Large intestine (tissue), 3 donors: ENCODE results near the gene TMPRSS15. TPM values are rescaled to one million over a fixed set of nuclear protein-coding genes. Genes with fewer than 3 reads are reported as not detected.
"Not testable (repeated sequence)": the region's sequence is repeated elsewhere in the genome, so short reads cannot be mapped to it uniquely, and the experiment has no call there.

Source experiments
- DNase-seq, 2 donors: peaks; one replicate each; pipeline versions ENCODE4 v3.0.0 to v3.0.0-alpha.2; 2013
- H3K27ac ChIP-seq: one replicate; pipeline ENCODE4 v1.5.1; 2013; ENCODE audit warnings: low read length
- H3K27me3 ChIP-seq: 2 replicates; pipeline ENCODE4 v1.6.1; 2013; ENCODE audit warnings: low read length; ENCODE audit not compliant: control insufficient read depth, insufficient read depth
- H3K36me3 ChIP-seq: 2 replicates; pipeline ENCODE4 v1.6.1; 2013; ENCODE audit warnings: low read length; ENCODE audit not compliant: control insufficient read depth, insufficient read depth
- H3K4me1 ChIP-seq: one replicate; pipeline ENCODE4 v1.6.1; 2013; ENCODE audit warnings: low read length; ENCODE audit not compliant: control insufficient read depth, insufficient read depth
- H3K4me3 ChIP-seq: one replicate; pipeline ENCODE4 v1.5.1; 2013; ENCODE audit warnings: low read length
- H3K9me3 ChIP-seq: one replicate; pipeline ENCODE4 v1.6.1; 2013; ENCODE audit warnings: mild to moderate bottlenecking, low read depth, low read length, moderate library complexity; ENCODE audit not compliant: control insufficient read depth
- WGBS: methylation state at CpG from one replicate; pipeline ENCODE4 v1.1.5; 2013; ENCODE audit warnings: low lambda C conversion rate; ENCODE audit not compliant: insufficient coverage; 5-methylcytosine and 5-hydroxymethylcytosine counted together
- polyA plus RNA-seq: library from polyadenylated mRNA; unstranded; fragments of 120-200 nt; gene quantifications from one replicate; pipeline ENCODE4 v1.2.1, GENCODE V29; 2013

Gene TMPRSS15
- polyA plus RNA-seq, 1 donor = 0.01 TPM

- no peak overlapping the region for H3K4me3 ChIP-seq
- no peaks in the 10 kb centered on the region for H3K36me3 ChIP-seq
- no peaks in the 10 kb centered on the region for H3K27me3 ChIP-seq
- H3K4me1 ChIP-seq = no peaks in the 10 kb centered on the region
- WGBS = 70% methylated on average over 4 of the region's 5 CpGs
- no peaks in the 10 kb centered on the region for H3K9me3 ChIP-seq
- no peak for DNase-seq
- no peak overlapping the region for H3K27ac ChIP-seq
These were observed 4.7 kb downstream of the TMPRSS15 start for GRCh38 chr21:18398843-18399242.

DNA sequence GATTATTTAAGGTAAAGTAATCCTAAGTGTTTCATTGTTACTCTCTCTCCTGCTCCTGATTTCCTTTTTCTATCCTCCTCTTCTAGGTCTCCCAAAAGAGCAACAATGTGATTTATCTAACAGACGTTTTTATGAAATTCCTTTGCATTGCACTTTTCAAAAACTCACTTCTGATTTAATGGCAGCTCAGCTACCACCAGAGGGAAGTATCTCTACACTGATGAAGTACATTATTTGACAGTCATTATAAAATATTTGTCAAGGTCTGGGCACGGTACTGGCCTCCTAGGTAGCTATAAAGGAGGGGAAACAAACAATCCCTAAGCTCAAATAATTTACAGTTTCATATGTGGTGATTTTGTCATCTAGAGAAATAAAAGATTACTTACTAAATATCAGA lies 15.6 kb downstream of the TMPRSS15 start:
- peaks cover 3% of the 10 kb centered on the region for H3K9me3 ChIP-seq

DNA sequence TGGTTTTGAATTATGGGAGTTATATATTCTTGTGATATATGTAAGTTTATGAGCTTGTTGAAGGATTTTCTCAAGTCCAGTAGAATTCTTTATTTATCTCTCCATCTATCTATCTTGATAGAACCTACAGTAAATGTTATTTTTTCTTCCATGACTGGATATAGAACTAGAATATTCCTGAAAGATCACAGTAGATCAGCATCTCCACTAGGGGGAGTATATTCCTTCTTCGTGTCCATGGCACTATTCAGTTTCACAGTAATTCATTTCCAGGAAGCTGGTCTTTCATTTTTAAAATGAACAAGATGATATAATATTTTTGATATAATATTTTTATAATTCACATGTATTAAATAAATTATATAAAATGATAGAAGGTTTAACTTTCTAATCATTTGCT lies 18.8 kb downstream of the TMPRSS15 start:
- H3K27ac ChIP-seq = no peak overlapping the region
- H3K36me3 ChIP-seq = no peaks in the 10 kb centered on the region
- peak in 1 of 2 donors; percentile 6 for DNase-seq
- 0% methylated on average over 1 of the region's 1 CpG for WGBS
- H3K27me3 ChIP-seq = no peaks in the 10 kb centered on the region
- no peaks in the 10 kb centered on the region for H3K4me1 ChIP-seq
- no peaks in the 10 kb centered on the region for H3K9me3 ChIP-seq
- H3K4me3 ChIP-seq = no peak overlapping the region

More for the DNA sequence above, 15.6 kb downstream of the TMPRSS15 start:
- no peaks in the 10 kb centered on the region for H3K4me1 ChIP-seq
- H3K4me3 ChIP-seq = no peak overlapping the region
- WGBS = no CpG with 5 or more reads among the region's 2 CpGs
- H3K36me3 ChIP-seq = no peaks in the 10 kb centered on the region
- no peak for DNase-seq
- H3K27me3 ChIP-seq = no peaks in the 10 kb centered on the region
- no peak overlapping the region for H3K27ac ChIP-seq

GRCh38 chr21:18382934-18383619 lies 20.5 kb downstream of the TMPRSS15 start:
- not testable (repeated sequence) for H3K9me3 ChIP-seq, H3K4me1 ChIP-seq, H3K27me3 ChIP-seq, H3K4me3 ChIP-seq, H3K36me3 ChIP-seq, DNase-seq, H3K27ac ChIP-seq
- WGBS = 100% methylated on average over 1 of the region's 4 CpGs

DNA sequence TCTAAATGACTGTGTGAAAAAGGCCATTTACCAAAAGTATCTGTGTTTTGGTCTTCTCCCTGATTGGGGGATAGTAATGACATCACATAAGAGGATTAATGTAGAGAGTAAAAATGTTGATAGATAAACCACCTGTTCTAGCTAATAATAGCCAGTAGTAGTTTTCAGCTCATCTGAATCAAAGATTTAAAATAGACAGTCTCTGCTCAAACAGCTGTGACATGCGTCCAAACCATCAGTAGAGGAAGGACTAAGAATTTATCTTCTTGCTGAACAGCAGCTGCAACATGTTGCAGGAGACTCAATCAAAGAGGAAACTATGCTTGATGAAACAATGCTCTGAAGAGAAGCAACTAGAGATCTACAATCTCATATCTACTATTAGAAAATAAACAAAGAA lies 21.4 kb downstream of the TMPRSS15 start:
- no peaks in the 10 kb centered on the region for H3K36me3 ChIP-seq
- H3K27ac ChIP-seq = no peak overlapping the region
- WGBS = no CpG with 5 or more reads among the region's 1 CpG
- H3K27me3 ChIP-seq = no peaks in the 10 kb centered on the region
- H3K4me1 ChIP-seq = no peaks in the 10 kb centered on the region
- H3K4me3 ChIP-seq = no peak overlapping the region
- H3K9me3 ChIP-seq = no peaks in the 10 kb centered on the region
- DNase-seq = no peak

GRCh38 chr21:18373606-18374005 lies 30.0 kb downstream of the TMPRSS15 start:
- no peak overlapping the region for H3K27ac ChIP-seq
- no peaks in the 10 kb centered on the region for H3K36me3 ChIP-seq
- no peaks in the 10 kb centered on the region for H3K9me3 ChIP-seq
- H3K27me3 ChIP-seq = no peaks in the 10 kb centered on the region
- no peaks in the 10 kb centered on the region for H3K4me1 ChIP-seq
- no peak for DNase-seq
- no peak overlapping the region for H3K4me3 ChIP-seq

DNA sequence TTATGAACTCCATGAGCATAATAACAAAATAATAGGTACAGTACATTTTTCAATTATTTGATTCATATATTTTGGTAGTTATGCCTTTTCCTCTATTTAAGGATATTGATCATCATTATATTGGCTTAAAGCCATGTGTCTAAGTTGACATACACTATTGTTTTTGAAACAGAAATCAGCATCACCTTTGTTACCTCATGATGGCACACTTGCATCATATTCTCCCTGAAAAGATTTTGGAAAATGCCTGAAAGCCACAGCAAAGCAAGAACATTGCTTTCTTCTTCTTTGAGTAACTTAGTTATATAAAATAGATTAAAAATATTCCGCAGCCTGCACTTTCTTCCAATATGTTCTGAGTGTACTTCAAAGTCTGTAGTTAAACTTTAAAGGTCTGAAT lies 33.3 kb downstream of the TMPRSS15 start:
- H3K4me1 ChIP-seq = no peaks in the 10 kb centered on the region
- no peaks in the 10 kb centered on the region for H3K9me3 ChIP-seq
- H3K4me3 ChIP-seq = no peak overlapping the region
- no peak overlapping the region for H3K27ac ChIP-seq
- DNase-seq = no peak
- no CpG with 5 or more reads among the region's 1 CpG for WGBS
- no peaks in the 10 kb centered on the region for H3K27me3 ChIP-seq
- H3K36me3 ChIP-seq = no peaks in the 10 kb centered on the region

DNA sequence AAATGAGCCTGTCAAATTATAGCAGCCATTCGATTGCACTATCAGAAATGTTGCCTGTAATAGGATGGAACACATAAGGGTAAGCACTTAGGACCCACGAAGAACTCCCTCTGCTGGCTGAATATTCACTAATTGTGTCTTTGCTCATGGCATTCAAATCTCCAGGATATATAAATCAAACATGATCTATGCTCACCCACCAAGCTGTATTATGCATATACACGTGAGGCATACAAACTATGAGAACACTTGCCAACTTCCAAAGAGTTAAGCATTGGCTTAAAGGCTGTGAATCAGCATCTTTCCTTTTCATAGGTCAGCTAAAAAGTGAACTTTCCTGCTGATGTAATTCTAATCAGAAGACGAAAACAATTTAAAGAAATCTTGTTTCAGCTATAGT lies 34.5 kb downstream of the TMPRSS15 start:
- 100% methylated on average over 1 of the region's 4 CpGs for WGBS
- no peak overlapping the region for H3K27ac ChIP-seq
- no peaks in the 10 kb centered on the region for H3K36me3 ChIP-seq
- no peaks in the 10 kb centered on the region for H3K9me3 ChIP-seq
- no peak for DNase-seq
- no peak overlapping the region for H3K4me3 ChIP-seq
- H3K4me1 ChIP-seq = no peaks in the 10 kb centered on the region
- no peaks in the 10 kb centered on the region for H3K27me3 ChIP-seq

DNA sequence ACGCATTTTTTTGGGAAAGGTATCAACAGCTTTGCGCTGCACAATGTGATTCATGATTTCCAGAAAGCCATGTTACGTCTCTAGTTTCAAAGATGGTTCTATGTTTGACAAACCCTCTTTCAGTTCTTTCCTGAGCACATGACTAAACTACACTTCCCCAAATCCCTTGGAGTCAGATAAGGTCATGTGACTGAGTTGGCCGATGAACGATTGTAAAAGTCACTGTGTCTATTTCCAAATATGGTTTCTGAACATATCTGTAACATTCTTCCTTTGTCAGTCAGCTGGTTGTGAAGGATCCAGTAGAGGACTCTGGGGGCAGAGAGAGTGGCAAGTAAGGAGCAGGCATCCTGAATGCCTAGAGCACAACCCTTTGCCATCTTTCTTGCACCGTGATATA lies 35.4 kb downstream of the TMPRSS15 start:
- Histone ChIP-seq H3K36me3 (no peaks in the 10 kb centered on the region), H3K9me3 (no peaks in the 10 kb centered on the region), H3K27ac (no peak overlapping the region), H3K4me1 (no peaks in the 10 kb centered on the region), H3K4me3 (no peak overlapping the region), H3K27me3 (no peaks in the 10 kb centered on the region)
- no peak for DNase-seq
- 100% methylated on average over 1 of the region's 6 CpGs for WGBS

GRCh38 chr21:18356801-18357200 lies 46.8 kb downstream of the TMPRSS15 start:
- H3K4me1 ChIP-seq = no peaks in the 10 kb centered on the region
- no peak for DNase-seq
- no peaks in the 10 kb centered on the region for H3K9me3 ChIP-seq
- H3K4me3 ChIP-seq = no peak overlapping the region
- no peaks in the 10 kb centered on the region for H3K36me3 ChIP-seq
- H3K27me3 ChIP-seq = no peaks in the 10 kb centered on the region
- WGBS = 60% methylated on average over 1 of the region's 2 CpGs
- H3K27ac ChIP-seq = no peak overlapping the region

DNA sequence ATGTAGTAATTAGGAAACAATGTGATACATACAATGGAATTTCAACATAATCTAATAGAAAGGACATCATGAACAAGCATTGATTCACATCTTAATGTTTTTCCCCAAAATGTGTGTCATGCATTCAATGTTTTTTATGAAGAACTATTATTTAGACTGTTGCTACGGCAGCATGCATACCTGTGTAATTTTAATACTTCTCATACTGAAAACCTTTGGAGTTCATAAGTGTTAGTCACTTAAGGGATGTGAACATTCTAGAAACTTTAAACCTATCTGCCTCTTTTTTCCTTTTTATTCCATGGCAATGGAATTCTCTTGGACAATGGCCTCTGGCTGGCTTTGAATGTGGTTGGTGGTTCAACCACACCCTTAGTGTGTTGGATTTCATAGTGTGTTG lies 48.6 kb downstream of the TMPRSS15 start:
- Histone ChIP-seq H3K27me3 (no peaks in the 10 kb centered on the region), H3K9me3 (no peaks in the 10 kb centered on the region), H3K4me3 (no peak overlapping the region), H3K4me1 (no peaks in the 10 kb centered on the region), H3K27ac (no peak overlapping the region), H3K36me3 (no peaks in the 10 kb centered on the region)
- WGBS = 100% methylated on average over 1 of the region's 1 CpG
- no peak for DNase-seq
